Measurements from ENCODE around the gene MBNL2.

Gene MBNL2, protein sequence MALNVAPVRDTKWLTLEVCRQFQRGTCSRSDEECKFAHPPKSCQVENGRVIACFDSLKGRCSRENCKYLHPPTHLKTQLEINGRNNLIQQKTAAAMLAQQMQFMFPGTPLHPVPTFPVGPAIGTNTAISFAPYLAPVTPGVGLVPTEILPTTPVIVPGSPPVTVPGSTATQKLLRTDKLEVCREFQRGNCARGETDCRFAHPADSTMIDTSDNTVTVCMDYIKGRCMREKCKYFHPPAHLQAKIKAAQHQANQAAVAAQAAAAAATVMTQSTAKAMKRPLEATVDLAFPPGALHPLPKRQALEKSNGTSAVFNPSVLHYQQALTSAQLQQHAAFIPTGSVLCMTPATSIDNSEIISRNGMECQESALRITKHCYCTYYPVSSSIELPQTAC

DNA sequence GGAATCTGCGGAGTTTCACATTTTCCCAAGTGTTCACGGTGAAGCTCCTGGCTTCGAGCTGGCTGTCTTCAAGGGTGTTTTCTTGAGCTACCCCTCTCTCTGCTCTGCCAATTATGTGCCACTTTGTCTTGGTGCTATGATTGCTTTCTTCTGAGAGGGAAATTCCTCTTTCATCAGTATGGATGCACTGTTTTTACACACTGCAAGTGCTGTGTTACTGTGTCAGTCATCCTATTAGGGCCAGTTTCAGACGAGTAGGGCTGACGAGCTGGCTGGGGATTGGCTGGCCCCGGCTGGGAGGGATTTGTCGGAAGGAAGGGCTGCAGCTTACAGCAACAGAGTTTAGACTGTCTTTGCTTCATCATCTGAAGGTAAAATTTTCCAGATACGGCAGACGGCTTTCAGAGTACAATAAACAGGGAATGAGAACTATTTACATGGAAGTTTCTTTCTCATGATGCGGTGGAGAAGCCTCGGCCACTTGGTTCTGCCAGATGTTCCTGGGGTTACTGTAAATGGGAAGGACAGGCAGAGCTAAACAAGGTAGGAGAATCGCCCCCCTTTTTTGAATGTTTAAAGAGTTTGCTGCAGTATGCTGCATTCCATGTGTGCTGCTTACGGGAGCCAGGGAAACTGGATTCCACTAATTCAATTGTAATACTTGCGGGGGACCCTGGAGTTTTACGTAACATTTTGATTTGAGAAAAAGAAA is at the start of gene MBNL2:
TSS of gene MBNL2 (plus strand) at position 345 of the 712 bp plus-strand sequence. CDS start 53,903 bp downstream, outside the sequence.
- peak within 1 kb of the TSS; percentile 7; the same call in 1 of the 2 replicates for H3K27ac ChIP-seq
- no peak for TF ChIP-seq ZFX (IDR thresholded peaks at IDR 0.05)
- TF ChIP-seq, protein P1, sequence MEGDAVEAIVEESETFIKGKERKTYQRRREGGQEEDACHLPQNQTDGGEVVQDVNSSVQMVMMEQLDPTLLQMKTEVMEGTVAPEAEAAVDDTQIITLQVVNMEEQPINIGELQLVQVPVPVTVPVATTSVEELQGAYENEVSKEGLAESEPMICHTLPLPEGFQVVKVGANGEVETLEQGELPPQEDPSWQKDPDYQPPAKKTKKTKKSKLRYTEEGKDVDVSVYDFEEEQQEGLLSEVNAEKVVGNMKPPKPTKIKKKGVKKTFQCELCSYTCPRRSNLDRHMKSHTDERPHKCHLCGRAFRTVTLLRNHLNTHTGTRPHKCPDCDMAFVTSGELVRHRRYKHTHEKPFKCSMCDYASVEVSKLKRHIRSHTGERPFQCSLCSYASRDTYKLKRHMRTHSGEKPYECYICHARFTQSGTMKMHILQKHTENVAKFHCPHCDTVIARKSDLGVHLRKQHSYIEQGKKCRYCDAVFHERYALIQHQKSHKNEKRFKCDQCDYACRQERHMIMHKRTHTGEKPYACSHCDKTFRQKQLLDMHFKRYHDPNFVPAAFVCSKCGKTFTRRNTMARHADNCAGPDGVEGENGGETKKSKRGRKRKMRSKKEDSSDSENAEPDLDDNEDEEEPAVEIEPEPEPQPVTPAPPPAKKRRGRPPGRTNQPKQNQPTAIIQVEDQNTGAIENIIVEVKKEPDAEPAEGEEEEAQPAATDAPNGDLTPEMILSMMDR (conservative IDR thresholded peaks at IDR 0.05), result no peak

DNA sequence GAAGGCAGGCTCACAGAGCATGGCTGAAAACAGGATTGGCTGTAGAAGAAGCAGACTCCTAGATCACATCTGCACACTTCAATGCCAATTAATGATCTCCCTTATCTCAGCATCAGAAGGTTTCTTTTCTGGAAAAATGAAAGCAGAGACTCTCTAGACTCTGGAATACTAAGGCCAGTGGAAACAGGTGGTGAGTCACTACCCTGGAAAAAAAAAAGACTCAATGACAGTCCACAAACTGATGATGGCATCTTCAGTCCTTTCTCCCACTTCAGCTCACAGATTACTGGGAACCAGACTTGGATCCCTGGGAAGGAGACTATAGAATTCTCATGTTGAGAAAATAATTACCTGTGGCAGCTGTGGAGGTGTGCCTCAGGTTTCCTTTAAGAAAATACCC is 47.5 kb upstream of the MBNL2 start:
- no peak overlapping the region for H3K27ac ChIP-seq
- TF ChIP-seq, protein P1 (conservative IDR thresholded peaks at IDR 0.05), result no peak
- no peak for TF ChIP-seq ZFX (IDR thresholded peaks at IDR 0.05)

DNA sequence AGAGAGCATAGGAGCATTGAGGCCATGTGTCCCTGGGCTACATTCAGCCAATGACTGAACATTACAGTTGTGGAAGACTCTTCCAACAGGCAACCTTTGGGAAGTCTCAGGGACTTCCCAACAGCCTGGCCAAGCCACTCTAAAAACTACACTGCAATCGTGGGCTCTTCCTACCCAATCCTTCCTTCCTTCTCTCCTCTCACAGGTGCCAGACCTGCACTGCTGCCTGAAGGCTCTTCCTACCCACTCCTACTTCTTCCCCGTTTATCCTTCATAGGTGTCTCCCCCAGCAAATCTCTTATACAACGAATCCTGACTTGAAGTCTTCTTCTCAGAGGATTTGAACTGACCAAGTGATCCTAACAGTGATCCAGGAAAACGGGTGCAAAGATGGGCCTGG is 47.1 kb upstream of the MBNL2 start:
- TF ChIP-seq, protein P1 (conservative IDR thresholded peaks at IDR 0.05), result no peak
- TF ChIP-seq ZFX (IDR thresholded peaks at IDR 0.05), result no peak
- no peak overlapping the region for H3K27ac ChIP-seq

DNA sequence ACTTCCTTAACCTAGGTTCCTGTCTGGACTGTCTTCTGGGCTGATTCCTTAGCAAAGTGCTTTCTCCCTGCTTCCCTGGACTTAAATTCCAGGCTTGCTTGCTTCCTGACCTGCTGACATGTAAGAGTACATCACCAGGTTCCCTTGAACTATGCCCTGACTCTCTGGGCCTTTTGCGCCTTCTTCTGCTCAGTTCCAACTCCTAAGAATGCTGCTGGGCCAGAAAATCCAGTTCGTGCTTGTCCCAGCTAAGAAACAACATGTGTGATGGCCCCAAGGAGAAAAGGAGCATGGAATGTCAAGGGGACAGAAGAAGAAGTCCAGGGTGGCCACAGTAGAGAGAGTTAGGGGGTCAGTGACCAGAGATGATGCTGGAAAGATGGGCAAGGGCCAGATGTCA is 42.6 kb upstream of the MBNL2 start:
- no peak for TF ChIP-seq ZFX (IDR thresholded peaks at IDR 0.05)
- TF ChIP-seq, protein P1 (conservative IDR thresholded peaks at IDR 0.05), result no peak
- H3K27ac ChIP-seq, result no peak overlapping the region

DNA sequence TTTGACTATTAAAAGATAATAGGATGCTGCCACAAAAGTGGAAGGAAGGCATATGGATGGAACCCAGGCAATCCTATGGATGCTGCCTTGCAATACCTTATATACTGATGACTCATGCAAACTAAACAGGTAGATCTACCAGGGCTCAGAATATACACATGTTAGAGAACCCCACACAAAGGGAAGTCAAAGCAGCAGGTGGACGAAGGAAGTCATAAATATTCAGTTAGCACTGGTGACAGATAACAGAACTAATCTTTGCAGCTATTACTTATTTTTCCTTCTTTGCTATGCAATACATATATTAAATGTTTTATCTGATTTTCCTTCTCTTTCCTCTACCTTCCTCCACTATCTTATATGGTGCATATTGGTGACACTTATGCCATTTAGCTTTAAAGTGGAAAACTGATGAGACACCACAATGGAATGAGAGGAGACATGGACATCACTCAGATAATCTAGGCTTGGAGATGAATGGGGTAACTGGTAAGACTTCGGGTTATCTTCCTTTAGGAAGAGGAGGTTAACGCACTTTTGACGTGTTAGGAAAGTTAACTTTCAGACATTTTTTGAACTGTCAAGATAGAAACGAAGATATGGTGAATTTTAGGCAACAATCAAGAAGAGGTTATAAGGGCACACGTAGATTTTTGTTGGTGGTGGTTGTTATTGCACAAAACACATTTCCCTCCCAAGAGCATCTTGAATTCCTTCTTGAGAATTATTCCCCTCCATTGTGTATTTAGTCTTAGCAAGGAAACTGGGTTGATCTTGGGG is 39.8 kb upstream of the MBNL2 start:
- TF ChIP-seq ZFX (IDR thresholded peaks at IDR 0.05), result no peak
- TF ChIP-seq, protein P1 (conservative IDR thresholded peaks at IDR 0.05), result no peak
- H3K27ac ChIP-seq, result no peak overlapping the region

DNA sequence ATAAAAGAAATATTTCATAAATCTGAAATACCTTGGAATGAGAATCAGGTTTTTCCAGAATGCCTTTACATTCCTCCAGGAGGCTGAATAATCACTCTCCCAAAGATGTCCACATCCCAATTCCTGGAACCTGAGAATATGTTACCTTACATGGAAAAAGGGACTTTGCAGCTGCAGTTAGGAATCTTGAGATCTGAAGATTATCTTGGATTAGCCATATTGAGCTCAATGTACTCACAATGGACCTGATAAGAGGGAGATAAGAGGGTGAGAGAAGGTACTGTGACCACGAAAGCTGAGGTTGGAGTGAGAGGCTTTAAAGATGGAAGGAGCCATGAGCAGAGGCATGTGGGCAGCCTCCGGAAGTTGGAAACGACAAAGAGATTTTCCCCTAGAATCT is 36.8 kb upstream of the MBNL2 start:
- TF ChIP-seq, protein P1 (conservative IDR thresholded peaks at IDR 0.05), result no peak
- TF ChIP-seq ZFX (IDR thresholded peaks at IDR 0.05), result no peak
- H3K27ac ChIP-seq, result no peak overlapping the region
